ENCODE results near the gene GPR142.

The GPR142 gene

GRCh38 chr17:74362069-74362405 is 5.3 kb upstream of the GPR142 start:
- no peaks in the 10 kb centered on the region for H3K9me3 ChIP-seq
- H3K27me3 ChIP-seq, result peaks cover 17% of the 10 kb centered on the region
- TF ChIP-seq CTCF (IDR thresholded peaks at IDR 0.05; ENCODE audit: low read depth, low read length), result no peak
- H3K4me3 ChIP-seq (ENCODE audit: low read depth, low read length), result no peak overlapping the region
- H3K36me3 ChIP-seq, result no peaks in the 10 kb centered on the region
- DNase-seq, result no peak
- H3K4me1 ChIP-seq, result no peaks in the 10 kb centered on the region

- TF ChIP-seq CTCF (IDR thresholded peaks at IDR 0.05; ENCODE audit: low read depth, low read length), result no peak
- DNase-seq, result no peak
- no peaks in the 10 kb centered on the region for H3K4me1 ChIP-seq
- peaks cover 8% of the 10 kb centered on the region for H3K27me3 ChIP-seq
- no peaks in the 10 kb centered on the region for H3K9me3 ChIP-seq
- H3K36me3 ChIP-seq, result no peaks in the 10 kb centered on the region
- no peak overlapping the region for H3K4me3 ChIP-seq (ENCODE audit: low read depth, low read length)
Measured at GRCh38 chr17:74362810-74363498, 4.4 kb upstream of the GPR142 start.

GRCh38 chr17:74368341-74369081 is 1.2 kb downstream of the GPR142 start:
- no peaks in the 10 kb centered on the region for H3K4me1 ChIP-seq
- H3K36me3 ChIP-seq, result no peaks in the 10 kb centered on the region
- H3K27me3 ChIP-seq, result no peaks in the 10 kb centered on the region
- TF ChIP-seq CTCF (IDR thresholded peaks at IDR 0.05; ENCODE audit: low read depth, low read length), result peak; percentile 94
- peak overlapping the region; percentile 16 for H3K4me3 ChIP-seq (ENCODE audit: low read depth, low read length)
- peak; percentile 73 for DNase-seq
- no peaks in the 10 kb centered on the region for H3K9me3 ChIP-seq

GRCh38 chr17:74369221-74369620 is 1.9 kb downstream of the GPR142 start:
- Histone ChIP-seq H3K9me3 (no peaks in the 10 kb centered on the region), H3K36me3 (no peaks in the 10 kb centered on the region), H3K4me3 (ENCODE audit: low read depth, low read length) (no peak overlapping the region), H3K4me1 (no peaks in the 10 kb centered on the region), H3K27me3 (no peaks in the 10 kb centered on the region)
- no peak for TF ChIP-seq CTCF (IDR thresholded peaks at IDR 0.05; ENCODE audit: low read depth, low read length)
- DNase-seq, result no peak

- DNase-seq, result no peak
- TF ChIP-seq CTCF (IDR thresholded peaks at IDR 0.05; ENCODE audit: low read depth, low read length), result no peak
- H3K9me3 ChIP-seq, result no peaks in the 10 kb centered on the region
- no peak overlapping the region for H3K4me3 ChIP-seq (ENCODE audit: low read depth, low read length)
- H3K27me3 ChIP-seq, result peaks cover 3% of the 10 kb centered on the region; the same call in 1 of the 2 replicates
- H3K4me1 ChIP-seq, result no peaks in the 10 kb centered on the region
- no peaks in the 10 kb centered on the region for H3K36me3 ChIP-seq
Measured at GRCh38 chr17:74369665-74370490, 2.6 kb downstream of the GPR142 start.
